GM21360 (cell line): Measurements from ENCODE around the gene TEX54.
"Not testable (repeated sequence)": the region's sequence is repeated elsewhere in the genome, so short reads cannot be mapped to it uniquely, and the experiment has no call there.

Experiments used
- ATAC-seq: cut with Tn5 transposase; IDR thresholded peaks from one replicate; pipeline ENCODE4 v1.9.1; 2021; ENCODE audit warnings: mild to moderate bottlenecking, moderate library complexity; ENCODE audit not compliant: unreplicated experiment

Gene TEX54

DNA sequence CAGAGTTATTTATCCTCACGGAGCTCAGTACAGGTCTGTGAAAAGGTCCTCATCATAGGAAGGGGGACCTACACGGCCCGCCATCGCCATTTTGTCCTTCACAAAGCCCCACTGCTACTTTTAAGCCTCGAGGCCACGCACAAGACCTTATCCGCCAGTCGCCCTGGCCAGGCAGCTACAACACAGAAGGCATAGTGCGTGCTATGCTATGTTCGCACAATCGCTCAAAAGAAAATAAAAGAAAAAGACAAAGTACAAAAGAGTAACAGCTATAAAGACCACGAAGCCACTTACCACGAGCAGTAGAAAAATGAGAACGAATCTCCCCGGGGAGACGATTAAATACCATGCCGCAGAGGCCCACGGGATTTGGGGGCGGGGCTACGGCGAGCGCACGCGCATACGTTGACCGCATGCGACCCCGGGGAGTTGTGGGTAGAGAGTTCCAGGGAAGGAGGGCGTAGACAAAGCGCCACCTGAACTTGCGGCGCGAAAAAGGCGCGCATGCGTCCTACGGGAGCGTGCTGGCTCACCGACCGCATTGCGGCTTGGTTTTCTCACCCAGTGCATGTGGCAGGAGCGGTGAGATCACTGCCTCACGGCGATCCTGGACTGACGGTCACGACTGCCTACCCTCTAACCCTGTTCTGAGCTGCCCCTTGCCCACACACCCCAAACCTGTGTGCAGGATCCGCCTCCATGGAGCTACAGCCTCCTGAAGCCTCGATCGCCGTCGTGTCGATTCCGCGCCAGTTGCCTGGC is 23.1 kb upstream of the TEX54 start:
- ATAC-seq: peak; percentile 78

GRCh38 chr11:62854825-62855570 is 22.4 kb upstream of the TEX54 start:
- no peak for ATAC-seq

DNA sequence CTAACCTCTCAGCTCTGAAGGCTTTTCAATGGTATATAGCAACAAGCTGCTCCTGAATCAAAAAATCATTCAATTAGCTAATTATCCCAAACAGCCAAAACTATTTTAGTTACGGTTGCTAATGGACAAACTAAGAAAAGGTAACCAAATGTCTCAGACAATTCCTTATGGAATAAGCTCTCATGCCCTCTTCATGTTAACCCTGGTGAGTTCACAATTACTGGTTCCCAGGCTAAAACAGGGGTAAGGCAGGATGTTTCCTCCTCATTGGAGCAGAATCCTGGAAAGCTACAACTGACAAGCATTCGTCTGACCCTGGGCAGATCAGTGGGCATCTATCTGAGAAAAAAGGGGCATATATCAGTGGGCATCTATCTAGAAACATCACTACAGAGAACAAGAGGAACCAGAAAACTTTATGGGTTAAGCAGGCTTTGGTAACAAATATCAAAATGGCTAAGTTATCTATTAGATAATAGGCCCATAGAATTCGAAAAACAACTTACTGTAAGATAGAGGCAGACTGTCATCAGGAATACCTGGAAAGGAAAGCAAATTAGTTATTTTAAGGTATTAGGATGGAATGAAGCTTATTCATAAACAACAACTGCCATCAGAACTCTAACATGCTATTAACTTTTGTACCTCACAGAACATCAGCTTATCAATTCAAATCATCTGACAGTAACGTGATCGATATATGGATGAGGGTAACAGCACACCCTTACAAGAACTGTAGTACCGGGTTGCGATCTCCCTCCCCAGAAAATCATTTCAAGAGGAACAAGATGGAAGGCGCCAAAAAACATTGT is 21.6 kb upstream of the TEX54 start:
- no peak for ATAC-seq

DNA sequence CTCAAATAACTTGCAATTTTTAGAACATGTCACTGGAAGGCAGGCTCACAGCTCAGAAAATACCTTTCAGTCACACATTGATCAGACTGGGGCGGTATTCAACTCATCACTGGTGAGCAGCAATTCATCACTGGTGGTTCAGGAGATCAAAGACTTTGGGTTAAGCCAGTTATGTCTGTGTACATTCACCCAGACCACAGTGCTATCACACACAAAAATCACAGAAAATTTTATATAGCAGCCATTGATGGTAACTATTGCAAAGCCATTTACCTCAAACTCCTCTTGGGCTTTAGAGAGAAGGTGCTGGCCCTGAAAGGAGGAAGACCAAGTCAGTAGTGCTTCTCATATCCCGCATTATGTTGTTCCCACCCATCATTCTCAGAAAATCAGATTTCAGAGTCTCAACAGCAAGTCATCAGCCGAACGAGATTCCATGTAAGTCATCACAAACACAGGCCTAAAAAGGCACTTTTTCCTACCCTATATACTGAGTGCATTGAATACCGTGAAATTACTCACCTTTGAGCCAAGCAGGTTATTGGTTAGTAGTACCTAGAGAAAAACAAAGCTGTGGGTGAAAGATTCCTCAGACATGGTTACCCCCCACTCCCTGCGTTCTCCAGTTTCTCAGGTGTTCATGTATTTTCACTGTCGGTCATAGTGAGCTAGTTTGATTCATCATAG is 20.8 kb upstream of the TEX54 start:
- ATAC-seq: no peak

- no peak for ATAC-seq
Observed at GRCh38 chr11:62852523-62853188, 20.0 kb upstream of the TEX54 start.

GRCh38 chr11:62851807-62852522 is 19.3 kb upstream of the TEX54 start:
- no peak for ATAC-seq

GRCh38 chr11:62850911-62851806 is 18.5 kb upstream of the TEX54 start:
- ATAC-seq: no peak

DNA sequence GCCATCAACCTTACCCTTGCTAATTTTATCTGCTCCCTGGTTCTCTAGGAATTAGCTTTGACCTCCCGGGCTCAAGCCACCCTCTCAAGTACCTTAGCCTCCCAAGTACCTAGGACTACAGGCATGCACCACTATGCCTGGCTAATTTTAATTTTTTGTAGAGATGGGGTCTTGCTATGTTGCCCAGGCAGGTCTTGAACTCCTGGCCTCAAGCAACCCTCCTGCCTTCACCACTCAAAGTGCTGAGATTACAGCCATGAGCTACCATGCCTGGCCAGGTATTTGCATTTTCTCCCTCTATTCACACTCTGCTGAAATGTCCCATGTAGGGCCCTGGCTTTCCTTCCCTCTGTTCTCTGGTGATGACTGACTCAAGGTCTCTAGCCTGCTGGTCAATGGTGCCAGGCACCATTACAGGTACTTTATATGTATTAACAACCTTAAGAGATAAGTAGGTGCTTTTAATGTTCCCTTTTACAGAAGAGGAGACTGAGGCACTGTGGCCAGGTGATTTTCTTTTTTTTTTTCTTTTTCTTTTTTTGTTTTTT is 15.2 kb upstream of the TEX54 start:
- ATAC-seq: no peak

- ATAC-seq: no peak
Observed at GRCh38 chr11:62846177-62846576, 13.5 kb upstream of the TEX54 start.

GRCh38 chr11:62844154-62844553 is 11.5 kb upstream of the TEX54 start:
- no peak for ATAC-seq

DNA sequence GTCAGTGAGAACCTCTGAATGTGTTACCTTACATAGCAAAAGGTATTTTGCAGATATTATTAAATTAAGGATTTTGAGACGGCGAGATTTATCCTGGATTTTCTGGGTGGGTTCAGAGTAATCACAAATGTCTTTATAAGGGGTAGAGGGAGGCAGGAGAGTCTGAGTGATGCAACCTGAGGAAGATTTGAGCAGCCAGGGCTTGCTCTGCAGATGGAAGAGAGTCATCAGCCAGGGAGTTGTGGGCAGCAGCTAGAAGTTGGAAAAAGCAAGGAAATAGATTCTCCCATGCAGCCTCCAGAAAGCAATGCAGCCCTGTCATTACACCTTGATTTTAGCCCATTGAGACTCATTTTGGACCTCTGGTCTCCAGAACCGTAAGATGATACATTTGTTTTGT is 10.8 kb upstream of the TEX54 start:
- ATAC-seq: no peak

- ATAC-seq: not testable (repeated sequence)
Observed at GRCh38 chr11:62842891-62843290, 10.2 kb upstream of the TEX54 start.

DNA sequence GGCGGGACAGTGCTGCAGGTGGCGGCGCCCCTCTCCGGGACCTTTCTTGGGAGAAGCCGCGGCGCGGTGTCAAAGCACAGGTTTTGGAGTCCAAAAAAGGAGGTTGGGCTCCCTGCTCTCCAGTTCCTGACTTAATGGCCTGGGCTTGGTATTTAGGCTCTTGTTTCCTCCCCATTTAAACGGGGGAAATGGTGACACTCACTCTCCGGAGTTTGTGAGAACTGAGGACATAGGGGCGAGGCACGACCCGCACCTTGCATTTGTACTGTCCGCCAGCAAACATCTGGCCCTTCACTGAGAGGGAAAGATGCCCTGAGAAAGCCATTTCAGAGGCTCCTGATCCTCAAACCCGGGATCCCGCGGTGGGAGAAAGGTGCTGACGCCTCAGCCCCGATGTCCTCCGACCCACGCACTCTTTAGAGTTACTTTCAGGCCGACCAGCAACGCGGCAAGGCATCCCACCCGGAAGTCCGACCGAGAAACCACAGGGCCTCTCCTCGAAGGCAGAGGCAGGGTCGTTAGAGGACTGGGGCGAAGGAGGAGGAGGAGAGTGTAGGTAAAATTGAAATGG is 9.6 kb upstream of the TEX54 start:
- ATAC-seq: no peak

DNA sequence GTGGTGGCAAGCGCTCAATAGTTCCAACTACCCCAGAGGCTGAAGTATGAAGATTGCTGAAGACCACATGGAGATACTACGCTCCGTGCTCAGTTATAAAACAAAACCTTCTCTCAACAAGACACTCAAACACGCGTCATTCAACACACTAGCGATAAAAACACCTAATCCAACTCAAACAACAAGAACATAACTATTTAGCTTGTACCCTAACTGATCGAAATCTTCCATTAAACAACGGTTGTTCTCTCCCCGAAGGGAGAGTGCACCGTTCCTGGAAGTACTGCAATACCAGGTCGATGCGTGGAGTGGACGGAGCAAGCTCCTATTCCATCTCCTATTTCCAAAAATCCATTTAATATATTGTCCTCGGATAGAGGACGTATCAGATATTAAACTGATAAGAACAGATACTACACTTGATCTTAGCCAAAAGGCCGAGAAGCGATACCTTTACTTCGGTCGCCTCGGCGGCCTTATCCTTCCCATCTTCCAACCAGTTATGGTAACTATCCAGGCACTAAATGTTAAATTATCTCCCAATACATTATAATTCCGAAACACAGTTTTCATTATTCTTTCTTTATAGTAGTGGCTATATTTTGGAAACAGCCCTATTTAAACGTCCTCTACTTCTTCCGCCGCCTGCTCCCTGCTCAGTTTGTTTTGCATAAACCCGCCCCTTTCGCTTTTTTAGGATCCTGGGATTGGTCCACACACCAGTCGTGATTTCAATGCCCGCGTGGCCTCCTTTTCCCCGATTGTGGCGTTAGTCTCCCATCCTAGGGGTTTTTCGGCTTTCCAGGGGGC is 8.9 kb upstream of the TEX54 start:
- ATAC-seq: peak; percentile 48

GRCh38 chr11:62840721-62841360 is 8.2 kb upstream of the TEX54 start:
- ATAC-seq: not testable (repeated sequence)

DNA sequence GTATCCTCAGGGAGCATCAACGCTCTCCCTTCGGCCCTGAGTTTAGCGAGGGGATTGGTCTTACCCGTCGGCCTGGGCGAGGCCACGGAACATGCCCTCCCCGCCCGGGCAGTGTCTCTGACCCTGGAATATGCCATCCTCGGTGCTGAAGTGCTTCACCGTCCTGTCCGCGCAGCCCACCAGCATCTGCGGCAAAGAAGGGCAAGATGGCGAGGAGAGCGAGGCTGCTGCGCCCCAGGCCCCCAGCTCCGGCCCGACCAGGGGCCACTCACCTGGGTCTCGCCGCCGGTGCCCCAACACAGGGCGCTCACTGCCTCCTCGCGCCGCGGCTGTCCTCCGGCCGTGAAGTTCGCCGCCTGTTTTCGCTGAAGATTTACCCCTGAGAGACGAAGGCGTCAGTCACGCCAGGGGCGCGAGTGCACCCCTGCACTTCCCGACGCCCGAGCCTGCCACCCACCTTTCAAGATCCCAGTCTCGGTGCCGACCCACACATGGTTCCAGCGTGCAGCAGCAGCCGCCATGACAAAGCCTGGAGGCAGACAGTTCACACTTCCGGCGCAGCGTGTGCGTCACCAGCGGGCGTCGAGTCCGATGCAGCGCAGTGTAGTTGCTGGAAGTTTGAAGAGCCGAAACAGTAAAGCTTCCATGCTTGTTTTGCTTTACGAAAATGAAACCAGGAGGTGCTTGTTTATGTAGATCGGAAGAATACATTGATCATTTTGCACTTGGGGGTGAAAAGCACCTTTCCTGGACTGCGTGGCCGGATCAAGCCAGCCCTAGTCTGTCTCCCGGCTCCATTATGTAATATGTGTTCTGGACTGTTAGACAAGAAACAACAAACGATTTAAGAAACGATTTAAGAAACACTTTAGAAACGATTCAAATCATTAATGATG is 6.7 kb upstream of the TEX54 start, which contains the start of gene WDR74:
Gene WDR74 (minus strand): TSS at position 541 of the 896 bp plus-strand sequence. CDS start 20 bp downstream, at position 521.
- ATAC-seq: peak; percentile 50
